GM21390 (cell line): Measurements from ENCODE around the gene CYTH1.

Experiments
- ATAC-seq: cut with Tn5 transposase; IDR thresholded peaks from one replicate; pipeline ENCODE4 v1.9.1; 2021; ENCODE audit not compliant: unreplicated experiment

CYTH1 gene

DNA sequence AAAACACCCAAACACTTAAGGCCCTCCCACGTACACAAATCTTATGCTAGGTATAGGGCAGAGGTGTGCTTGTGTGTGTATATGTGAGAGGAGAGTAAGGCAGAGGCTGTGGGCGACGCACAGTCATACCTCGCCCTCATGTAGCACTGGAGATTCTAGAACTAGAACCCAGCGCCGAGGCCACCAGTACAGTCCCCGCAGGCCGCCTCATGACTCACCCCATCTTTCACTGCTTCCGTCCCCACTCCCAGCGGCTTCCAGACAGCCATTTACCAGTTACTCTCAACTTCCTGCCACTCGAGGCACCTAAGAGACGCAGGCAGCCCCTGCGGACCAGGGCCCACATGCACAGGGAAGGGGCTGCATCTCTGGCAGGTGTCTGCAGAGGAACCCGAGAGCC is 23.2 kb upstream of the CYTH1 start:
- ATAC-seq, result no peak

DNA sequence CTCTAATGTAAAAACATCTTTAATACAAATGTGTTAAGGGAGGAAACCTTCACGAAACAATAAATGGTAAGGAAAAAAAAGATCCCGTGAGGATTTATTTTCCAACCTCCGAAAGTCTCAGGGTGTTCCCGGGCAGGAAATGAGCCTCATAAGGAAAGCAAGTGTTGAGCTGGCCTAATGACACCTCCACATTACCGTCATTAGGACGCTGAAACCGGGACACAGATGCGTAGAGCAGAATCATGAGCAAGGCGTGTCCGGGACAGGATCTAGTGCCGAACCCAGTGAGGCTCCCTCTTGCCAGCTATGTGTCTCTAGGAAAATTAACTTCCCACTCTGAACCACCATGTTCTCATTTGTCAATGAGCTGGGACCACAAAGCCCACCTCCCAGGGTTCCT is 22.7 kb upstream of the CYTH1 start:
- no peak for ATAC-seq

DNA sequence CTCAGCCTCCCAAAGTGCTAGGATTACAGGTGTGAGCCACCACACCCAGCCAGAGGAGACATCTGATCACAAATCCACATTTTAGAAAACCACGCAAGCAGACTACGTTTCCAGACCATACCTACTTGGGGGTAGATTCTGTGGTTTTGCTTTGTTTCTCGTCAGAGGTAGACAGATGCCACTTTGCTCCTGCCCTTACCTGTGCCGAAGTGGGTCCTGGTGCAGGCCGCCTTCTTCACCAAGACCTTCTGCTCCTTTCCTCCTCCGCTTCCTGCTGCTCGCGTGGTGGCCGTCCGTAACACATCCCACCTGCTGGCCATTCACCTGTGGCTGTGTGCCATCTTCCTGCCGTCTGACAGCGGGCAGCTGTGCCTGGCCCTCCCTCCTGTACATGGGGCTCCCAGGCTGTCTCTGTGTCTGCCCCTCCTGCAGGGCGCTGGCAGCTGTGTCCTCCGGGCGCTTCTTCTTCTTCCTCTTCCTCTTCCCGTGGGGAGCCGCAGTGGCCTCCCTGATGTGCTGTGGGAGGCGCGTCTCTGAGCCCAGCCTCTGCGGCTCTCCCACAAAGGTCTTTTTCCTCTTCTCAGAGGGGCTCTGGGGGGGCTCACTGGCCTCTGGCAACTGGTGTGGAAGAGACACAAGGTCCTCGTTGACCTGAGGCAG is 21.2 kb upstream of the CYTH1 start:
- no peak for ATAC-seq

DNA sequence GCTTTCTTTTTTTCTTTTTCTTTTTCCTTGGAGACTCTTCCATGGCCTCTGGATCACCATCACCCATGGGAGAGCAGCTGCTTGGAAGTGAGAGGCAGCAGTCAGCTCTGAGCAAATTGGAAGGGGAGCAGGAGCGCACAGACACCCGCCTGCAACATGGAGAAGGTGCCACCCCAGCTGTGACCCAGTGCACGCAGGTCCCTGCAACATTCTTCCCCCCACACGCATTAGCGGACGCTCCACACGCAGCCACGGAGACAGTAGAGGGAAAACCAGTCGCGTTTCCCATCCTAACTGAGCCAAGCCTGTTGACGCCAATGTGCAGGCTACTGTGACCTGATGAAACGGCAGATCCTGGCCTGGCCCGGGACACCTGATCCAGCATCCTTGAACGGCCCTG is 20.4 kb upstream of the CYTH1 start:
- no peak for ATAC-seq

DNA sequence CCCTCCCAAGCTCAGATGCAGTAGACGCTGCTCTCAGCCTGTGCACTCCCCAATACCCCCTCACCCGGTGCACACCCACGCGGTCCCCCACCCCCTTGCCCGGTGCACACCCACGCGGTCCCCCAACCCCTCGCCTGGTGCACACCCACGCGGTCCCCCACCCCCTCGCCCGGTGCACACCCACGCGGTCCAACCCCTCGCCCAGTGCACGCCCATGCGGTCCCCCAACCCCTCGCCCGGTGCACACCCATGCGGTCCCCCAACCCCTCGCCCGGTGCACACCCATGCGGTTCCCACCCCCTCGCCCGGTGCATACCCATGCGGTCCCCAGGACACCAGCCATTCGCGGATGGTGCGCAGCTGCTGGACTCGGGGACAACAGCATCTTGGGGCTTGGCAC is 19.9 kb upstream of the CYTH1 start:
- ATAC-seq, result no peak

DNA sequence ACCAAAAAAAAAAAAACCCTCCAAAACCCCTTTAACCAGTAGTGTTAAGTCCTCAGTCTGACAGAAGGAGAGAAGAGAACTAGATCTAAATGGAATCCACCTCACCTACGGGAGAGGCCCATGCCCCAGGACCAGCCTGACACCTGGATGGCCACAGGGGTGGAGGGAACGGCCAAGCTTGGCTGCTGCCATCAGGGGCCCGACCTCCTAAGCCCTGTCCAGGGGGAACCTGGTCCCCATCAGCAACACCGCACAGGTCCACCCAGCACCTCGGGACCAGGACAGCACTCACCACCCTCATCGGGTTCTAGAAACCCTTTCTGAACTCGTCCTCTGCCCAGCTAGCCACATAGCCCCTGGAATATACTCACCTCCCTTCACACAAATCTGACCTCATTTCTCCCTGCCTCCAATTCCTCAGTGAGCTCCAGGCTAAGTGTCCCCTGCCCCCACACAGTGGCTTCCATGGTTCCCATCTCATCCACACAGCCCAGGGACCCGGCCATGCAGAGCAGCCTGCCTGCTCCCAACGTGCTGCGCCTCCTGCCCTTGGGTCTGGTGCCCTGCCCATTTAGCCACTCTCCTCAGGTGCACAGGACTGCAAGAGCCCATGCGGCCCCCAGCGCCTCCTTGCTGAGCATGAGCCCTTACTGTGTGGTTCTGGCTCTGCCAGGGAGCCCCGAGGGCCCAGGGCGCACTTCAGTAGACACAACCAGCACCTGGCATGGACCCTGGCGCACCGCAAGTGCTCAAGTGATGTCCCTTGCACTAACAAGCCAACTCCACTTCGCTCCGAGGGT is 18.3 kb upstream of the CYTH1 start:
- ATAC-seq, result no peak

DNA sequence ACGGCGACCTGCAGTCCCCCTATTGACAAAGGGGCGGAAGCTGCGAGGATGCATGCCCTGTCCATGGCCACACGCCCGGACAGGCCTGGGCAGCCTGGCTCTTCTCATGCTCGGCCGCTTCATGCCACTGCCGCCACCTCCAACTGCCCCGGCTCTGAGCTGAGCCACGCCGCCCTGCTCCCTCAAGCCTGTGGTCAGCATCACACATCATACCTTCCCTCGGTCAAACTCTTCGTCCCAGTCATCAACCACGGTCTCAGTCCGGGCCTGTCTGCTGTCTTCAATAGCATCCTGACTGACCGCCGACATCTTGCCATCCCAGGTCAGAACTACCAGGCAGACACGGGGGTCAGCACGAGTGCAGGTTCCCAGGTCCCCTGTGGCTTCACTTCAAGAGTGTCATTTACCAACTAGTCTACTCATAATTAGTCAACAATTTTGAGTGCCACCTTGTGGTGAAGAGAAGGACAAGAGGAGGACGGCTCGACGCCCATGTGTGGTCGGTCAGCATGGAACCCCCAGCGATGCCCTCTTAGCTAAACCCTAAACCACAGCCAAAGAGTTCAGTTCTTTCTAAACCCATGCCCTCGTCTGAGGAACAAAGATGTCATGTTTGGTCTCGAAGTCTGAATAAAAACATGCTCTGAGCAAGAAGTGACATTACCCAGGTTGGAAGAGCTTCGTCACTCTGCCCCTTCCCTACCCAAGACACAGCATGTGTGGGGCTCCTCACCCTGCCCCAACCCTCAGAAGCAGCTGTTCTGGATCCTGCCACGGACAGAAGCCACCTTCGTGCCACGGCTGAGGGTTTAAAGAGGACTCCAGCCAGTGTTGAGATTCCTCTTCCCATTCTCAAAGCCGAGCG is 16.9 kb upstream of the CYTH1 start:
- no peak for ATAC-seq

DNA sequence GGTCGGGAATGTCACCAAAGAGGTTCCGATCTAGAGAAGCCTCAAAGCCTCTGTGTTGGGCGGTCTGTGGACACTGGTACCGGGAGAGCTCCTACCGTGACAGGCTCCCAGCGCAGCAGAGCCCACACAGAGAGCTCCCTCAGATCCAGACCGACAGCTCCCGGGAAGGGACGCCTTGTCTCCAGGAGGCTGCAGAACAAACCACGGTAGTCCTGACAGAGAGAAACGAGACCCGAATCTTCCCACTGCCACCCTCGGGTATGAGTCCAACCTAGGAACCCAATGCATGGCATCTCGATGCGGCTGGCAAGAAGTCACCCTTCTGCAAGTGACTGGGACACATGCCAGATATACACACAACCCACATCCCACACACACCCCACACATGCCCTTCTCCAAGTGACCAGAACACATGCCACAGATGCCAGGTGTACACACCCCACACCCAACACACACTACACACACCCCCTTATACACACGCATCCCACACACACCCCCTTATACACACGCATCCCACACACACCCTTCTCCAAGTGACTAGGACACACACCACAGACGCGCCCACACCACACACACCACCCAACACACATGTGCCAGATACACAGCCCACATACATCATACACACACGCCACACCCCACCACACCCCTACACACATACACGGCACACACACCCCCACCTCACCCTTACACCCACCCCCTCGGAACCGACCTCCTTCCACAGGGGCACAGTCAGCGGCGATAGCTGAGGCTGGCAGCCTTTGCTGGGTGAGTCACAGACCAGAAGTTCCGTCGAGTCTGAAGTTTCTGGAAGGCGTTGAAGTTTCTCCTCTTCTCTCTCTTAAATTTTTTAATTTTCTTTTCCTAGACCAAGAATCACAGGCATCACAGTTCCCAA is 15.9 kb upstream of the CYTH1 start:
- ATAC-seq, result no peak

DNA sequence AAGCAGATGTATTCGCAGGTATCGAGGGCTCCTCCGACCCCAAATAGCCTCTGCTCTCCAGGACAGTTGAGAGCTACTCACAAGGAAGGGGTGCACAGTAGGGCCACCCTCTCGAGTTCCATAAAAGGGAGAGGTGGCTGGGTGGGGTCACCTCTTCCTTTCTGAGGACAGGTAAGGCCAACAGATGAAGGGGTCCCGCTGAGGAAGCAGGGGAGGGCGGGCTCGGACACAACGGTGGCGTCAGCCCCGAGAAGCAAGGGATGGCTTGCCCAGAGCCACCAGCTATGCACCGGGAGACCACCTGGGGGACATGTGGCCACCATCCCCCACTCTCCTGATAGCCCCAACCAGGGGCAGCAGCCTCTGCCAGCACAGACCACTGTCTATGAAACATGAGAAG is 15.1 kb upstream of the CYTH1 start:
- ATAC-seq, result no peak

DNA sequence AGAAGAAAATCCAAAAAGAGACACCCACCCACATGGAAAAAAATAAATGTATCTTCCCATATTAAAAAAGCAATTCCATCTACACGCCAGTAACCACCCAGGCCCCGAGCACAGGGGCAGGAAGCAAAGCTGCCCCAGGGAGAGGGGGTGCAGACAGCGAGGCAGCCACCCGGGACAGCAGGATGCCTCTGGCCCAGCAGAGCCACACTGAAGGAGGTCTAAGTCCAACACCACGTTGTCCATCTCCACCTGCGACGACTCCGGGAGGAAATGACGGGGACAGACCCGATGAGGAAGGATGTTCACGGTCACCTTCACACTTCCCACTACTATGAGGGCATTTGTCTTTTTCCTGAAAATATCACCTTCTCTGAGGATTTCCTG is 14.4 kb upstream of the CYTH1 start:
- no peak for ATAC-seq

DNA sequence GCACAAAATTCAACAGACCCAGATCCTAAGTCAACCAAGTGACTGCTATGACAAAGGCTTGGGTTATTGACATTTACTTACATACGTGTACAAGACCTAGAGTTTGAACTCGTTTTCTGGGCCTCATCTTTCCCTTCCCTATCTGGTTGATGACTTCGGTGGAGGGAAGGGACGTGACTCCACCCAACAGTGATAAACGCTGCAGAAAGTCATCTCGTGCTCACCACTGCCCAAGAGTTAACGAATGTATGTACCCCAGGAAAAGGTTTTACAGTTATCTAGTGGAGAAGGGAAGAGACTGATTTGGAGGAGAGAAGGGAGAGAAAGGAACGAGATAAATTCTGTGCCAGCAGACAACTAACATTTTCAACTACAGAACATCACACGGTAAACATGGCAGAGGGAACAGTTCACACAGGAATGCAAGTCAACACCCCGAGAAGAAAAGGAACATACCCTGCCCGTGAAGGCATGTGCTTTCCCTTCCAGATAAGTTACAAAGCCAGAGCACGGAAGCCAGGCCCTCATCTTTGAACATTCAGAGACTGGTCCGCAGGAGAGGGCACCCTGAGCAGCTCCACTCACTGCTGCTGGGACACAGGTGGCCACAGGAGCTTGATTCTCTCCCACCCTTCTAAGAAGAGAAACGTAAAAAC is 13.9 kb upstream of the CYTH1 start:
- ATAC-seq, result no peak

DNA sequence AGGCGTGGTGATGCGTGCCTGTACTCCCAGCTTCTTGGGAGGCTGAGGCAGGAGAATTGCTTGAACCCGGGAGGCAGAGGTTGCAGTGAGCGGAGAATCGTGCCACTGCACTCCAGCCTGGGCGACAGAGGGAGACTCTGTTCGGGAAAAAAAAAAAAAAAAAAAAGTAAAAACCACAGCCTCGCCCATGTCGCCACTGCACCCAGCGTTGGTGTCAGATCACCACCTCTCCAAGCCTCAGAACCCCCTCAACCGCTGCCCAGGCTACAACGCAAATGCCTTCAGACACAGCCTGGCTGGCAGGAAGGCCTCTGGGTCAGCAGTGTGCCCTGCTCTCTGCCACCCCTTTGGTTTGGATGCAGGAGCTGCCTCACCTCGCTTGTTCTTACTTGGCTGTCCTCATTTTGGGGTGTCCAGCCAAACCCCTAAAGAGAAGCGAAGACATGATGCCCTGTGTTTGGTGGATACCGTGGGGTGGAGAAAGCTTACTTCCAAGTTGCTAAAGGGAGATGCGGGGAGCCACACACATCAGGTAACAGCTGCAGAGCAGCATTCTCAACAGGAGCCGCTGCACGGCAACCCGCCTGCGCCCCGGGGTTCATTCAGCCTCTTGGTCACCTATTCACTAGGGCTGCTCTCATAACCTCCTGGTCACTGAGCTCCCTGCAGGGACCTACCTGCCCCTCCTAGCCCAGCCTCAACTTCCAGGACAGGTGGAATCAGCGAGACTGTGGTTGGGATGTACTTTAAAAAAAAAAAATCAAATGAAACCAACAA is 13.0 kb upstream of the CYTH1 start:
- no peak for ATAC-seq

DNA sequence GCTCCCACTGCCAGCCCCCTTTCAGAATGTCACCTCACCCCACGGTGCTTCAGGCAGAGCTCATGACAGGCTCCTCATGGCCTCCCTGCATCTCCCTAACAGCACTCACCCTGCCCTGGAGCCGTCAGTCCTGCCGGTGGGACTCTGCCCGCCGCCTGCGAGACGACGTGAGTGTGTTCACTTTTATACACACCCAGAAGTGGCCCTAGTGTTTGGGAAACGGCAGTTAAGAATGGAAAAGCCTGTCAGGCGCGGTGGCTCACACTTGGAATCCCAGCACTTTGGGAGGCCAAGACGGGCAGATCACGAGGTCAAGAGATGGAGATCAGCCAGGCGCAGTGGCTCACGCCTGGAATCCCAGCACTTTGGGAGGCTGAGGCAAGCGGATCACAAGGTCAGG is 12.3 kb upstream of the CYTH1 start:
- no peak for ATAC-seq

DNA sequence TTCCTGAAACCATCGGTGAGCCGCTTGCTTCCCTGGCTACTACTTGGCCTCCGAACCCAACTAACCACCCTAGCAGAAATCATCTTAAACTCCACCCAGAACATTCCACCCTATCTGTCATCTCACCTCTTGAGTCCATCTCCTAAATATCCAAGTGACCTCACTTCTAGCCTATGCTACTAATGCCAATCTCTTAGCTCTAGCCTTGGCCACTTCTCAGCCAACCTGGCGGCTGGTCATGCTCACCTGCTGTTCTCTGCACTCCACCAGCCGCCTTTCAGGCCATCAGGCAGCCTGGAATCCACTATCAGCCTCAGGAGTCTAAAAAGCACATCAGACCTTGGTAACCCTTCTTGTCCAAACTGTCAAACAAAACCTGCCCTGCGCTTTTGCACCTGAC is 11.9 kb upstream of the CYTH1 start:
- ATAC-seq, result no peak

DNA sequence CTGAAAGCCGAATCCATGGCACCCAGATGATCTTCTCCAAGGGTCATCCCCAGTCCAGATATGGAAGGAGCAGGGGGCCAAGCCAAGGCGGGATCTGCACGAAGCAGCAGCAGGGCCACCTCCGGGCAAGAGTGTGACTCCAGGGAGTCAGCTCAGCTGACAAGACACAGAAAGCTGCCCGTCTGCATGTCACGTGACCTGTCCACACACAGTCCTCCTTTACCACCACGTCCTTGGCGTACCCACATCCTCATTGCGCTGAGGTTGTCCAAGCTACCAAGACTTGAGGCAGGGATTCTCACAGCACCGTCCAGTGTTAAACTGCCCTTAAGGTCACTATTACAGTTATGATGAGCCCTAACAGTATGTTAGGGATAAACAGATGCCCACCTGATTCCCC is 11.3 kb upstream of the CYTH1 start:
- ATAC-seq, result no peak

DNA sequence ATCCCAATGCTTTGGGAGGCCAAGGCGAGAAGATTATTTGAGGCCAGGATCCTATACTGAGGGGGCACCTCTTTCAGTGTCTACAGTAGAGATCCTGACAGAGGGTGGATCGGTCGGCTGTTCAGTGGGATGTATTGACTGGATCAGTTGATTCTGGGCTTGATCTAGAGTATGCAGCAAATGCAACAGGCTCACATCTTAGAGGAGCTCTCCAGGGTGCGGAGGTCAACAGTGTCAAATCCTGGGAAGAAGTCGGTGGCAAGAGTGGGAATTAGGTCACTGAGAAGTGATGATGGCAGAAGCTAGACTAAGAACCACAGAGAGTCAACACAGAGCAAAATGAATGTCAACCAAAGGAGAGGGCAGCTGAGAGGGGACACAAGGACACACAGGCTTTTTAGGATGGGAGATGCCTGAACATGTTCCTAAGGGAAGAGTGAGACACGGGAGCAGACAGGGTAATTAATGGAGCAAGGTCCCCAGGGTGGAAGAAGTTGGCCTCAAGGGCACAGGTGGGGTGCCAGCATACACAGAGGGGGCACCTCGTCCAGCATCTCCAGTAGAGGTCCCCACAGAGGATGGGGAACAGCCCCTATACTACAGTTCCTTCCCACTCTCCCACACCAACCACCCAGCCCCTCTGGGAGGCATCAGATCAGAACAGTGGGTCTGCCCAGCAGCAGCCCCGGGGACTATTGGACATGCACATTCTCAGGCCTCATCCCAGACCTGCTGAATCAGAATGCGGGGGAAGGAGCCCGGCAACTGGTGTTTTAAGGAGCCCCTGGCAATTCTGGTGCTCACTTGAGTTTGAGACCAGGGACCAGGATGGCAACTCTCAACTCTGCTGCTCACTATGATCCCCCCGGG is 10.0 kb upstream of the CYTH1 start:
- no peak for ATAC-seq

DNA sequence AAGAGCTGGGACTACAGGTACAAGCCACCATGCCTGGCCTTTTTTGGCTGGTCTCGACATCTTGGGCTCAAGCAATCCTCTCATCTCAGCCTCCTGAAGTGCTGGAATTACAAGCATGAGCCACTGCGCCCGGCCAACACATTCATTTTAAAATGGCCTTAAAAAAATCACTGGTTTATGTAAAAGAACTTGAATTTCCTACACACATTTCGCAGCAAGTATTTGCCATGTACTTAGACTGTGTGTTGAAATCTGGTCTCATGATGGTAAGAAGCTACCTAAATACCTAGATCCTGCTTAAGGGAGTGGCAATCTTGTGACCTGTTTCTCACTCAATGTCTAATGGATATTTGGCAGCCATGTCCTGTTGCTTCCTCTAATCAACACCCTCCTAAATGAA is 8.5 kb upstream of the CYTH1 start:
- no peak for ATAC-seq

DNA sequence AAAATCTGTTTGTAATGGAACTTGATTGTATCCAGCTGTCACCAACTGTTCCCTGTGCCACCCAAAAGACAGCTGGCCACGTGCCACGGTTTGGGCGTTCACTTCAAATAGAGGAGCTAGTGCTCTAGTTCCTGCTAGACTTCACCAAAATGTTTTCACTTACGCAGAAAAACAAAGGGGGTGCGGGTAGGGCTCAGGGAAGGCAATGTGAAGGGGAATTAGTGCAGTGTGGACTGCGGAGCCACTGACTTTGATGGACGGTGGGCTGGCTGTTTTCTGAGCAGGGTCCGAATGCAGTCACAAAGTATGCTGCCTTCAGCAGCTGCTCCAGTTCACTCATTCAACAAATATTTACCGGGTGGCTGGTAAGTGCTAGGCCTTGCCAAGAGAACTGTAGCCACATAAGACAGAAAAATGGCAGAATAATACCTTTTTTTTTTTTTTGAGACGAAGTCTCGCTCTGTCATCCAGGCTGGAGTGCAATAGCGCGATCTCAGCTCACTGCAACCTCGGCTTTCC is 7.6 kb upstream of the CYTH1 start:
- no peak for ATAC-seq
